HepG2 (cell line): Measurements from ENCODE around the gene ALDH3B2. TPM values are rescaled to one million over a fixed set of nuclear protein-coding genes. Genes with fewer than 3 reads are reported as not detected.

ENCODE experiments used
- ATAC-seq: fragments of 200-7000 bp; cut with Tn5 transposase; 3 replicates; pipeline ENCODE4 v1.9.1; 2020; ENCODE audit warnings: mild to moderate bottlenecking, moderate library complexity
- BruUV-seq: library from RNA; stranded (reverse); fragments of 400-500 nt; replicated peaks from 2 replicates; lab custom pipeline; 2021; lab: Mats Ljungman, UMichigan
- CTCF ChIA-PET: fragments of 300-600 bp; formaldehyde crosslinking; extraction: SDS; loops from one replicate; lab custom pipeline; 2021; ENCODE audit warnings: low total read pairs, inconsistent platforms, low intra/inter-chr PET ratio; lab: Yijun Ruan, JAX
- POLR2A ChIA-PET: fragments of 350-600 bp; sonication (Branson Sonifier 250); formaldehyde crosslinking; loops from one replicate; lab custom pipeline; 2020; ENCODE audit warnings: antibody characterized with exemption, inconsistent platforms; lab: Yijun Ruan, JAX
- DNase-seq: peaks from one replicate; pipeline ENCODE4 v3.0.0-alpha.2; 2015; ENCODE audit warnings: low spot score
- FAIRE-seq: peaks from 3 replicates; lab custom pipeline; 2011; peaks lifted over from hg19 to GRCh38; lab: Jason Lieb, UNC
- H2AFZ ChIP-seq: one replicate; pipeline ENCODE4 v1.6.1; 2011; ENCODE audit warnings: low read length, inconsistent platforms
- H3K27ac ChIP-seq: fragments of 300-600 bp; 3 replicates; pipeline ENCODE4 v1.8.0; 2011; ENCODE audit warnings: mixed run types, mild to moderate bottlenecking, mixed read lengths, low read length, inconsistent platforms; ENCODE audit not compliant: insufficient read depth; ENCODE audit errors: extremely low read length
- H3K27me3 ChIP-seq, 2 experiments: fragments of 200-600 bp in 1 of 2; 2 replicates in 1 of 2; 3 replicates in 1 of 2; pipeline versions ENCODE4 v1.6.0 to v1.8.0; 2011; ENCODE audit warnings: low read length in 2 of 2, mild to moderate bottlenecking in 2 of 2, moderate library complexity in 2 of 2, inconsistent platforms in 1 of 2; ENCODE audit not compliant: insufficient read depth in 2 of 2, control insufficient read depth in 1 of 2
- H3K36me3 ChIP-seq, 2 experiments: fragments of 200-600 bp in 1 of 2; replicated peaks in 1 of 2; 2 replicates in 1 of 2; 3 replicates in 1 of 2; pipeline versions ENCODE4 v1.5.1 to v1.8.0; 2011; ENCODE audit warnings: low read length in 2 of 2, inconsistent platforms in 1 of 2; ENCODE audit not compliant: insufficient read depth in 2 of 2, control insufficient read depth in 1 of 2
- H3K4me1 ChIP-seq: 2 replicates; pipeline ENCODE4 v1.5.1; 2012; ENCODE audit warnings: low read length, inconsistent platforms; ENCODE audit not compliant: insufficient read depth
- H3K4me2 ChIP-seq: 2 replicates; pipeline ENCODE4 v1.6.0; 2011; ENCODE audit warnings: low read depth, low read length, inconsistent platforms
- H3K4me3 ChIP-seq, 3 experiments: fragments of 200-600 bp in 1 of 3; sonication (generic), shearing (Covaris generic) in 1 of 3; replicated peaks in 1 of 3; 2 replicates each; pipeline ENCODE4 v1.5.1; 2011 to 2016; ENCODE audit warnings: low read length in 3 of 3, inconsistent platforms in 2 of 3, low read depth in 2 of 3, mild to moderate bottlenecking in 2 of 3, control low read depth in 1 of 3, mixed read lengths in 1 of 3; ENCODE audit not compliant: insufficient read depth in 1 of 3
- H3K79me2 ChIP-seq: one replicate; pipeline ENCODE4 v1.6.1; 2011; ENCODE audit warnings: low read length, inconsistent platforms; ENCODE audit not compliant: insufficient read depth
- H3K9ac ChIP-seq: 2 replicates; pipeline ENCODE4 v1.6.0; 2011; ENCODE audit warnings: mild to moderate bottlenecking, low read depth, low read length, inconsistent platforms; ENCODE audit not compliant: insufficient read depth
- H3K9me3 ChIP-seq: 2 replicates; pipeline ENCODE4 v1.5.1; 2012; ENCODE audit warnings: mild to moderate bottlenecking, low read length
- H4K20me1 ChIP-seq: 2 replicates; pipeline ENCODE4 v1.6.0; 2011; ENCODE audit warnings: inconsistent platforms, mild to moderate bottlenecking, low read length, moderate library complexity; ENCODE audit not compliant: insufficient read depth
- CREBL2 ChIP-seq: sonication (generic); formaldehyde crosslinking; IDR thresholded peaks from 2 replicates; pipeline ENCODE4 v1.8.1; 2023; ENCODE audit warnings: missing genetic modification reagents, mild to moderate bottlenecking, borderline replicate concordance
- CTCF ChIP-seq: sonication (generic); formaldehyde crosslinking; IDR thresholded peaks from 2 replicates; pipeline ENCODE4 v1.5.0; 2020; ENCODE audit warnings: mild to moderate bottlenecking, missing genetic modification reagents, moderate library complexity
- HIVEP1 ChIP-seq: sonication (generic); formaldehyde crosslinking; IDR thresholded peaks from 2 replicates; pipeline ENCODE4 v1.4.0; 2020; ENCODE audit warnings: mild to moderate bottlenecking, missing genetic modification reagents
- RFX5 ChIP-seq: IDR thresholded peaks from 2 replicates; pipeline ENCODE4 v1.6.1; 2011; ENCODE audit warnings: low read depth, low read length, improper control_type of control experiment
- RXRB ChIP-seq: IDR thresholded peaks from 2 replicates; pipeline ENCODE4 v1.6.1; 2016; ENCODE audit warnings: borderline replicate concordance, missing genetic modification reagents, missing compliant biosample characterization
- SMC3 ChIP-seq: IDR thresholded peaks from 2 replicates; pipeline ENCODE4 v1.6.1; 2011; ENCODE audit warnings: low read length, improper control_type of control experiment
- STAG1 ChIP-seq: sonication (generic); formaldehyde crosslinking; IDR thresholded peaks from 2 replicates; pipeline ENCODE4 v1.4.0; 2020; ENCODE audit warnings: missing genetic modification reagents
- ZFX ChIP-seq: sonication (generic); formaldehyde crosslinking; IDR thresholded peaks from 2 replicates; pipeline ENCODE4 v1.4.0; 2020; ENCODE audit warnings: mild to moderate bottlenecking, low read depth, missing genetic modification reagents, moderate library complexity
- ZNF3 ChIP-seq: IDR thresholded peaks from 2 replicates; pipeline ENCODE4 v1.7.0; 2017; ENCODE audit warnings: inconsistent platforms
- ZNF564 ChIP-seq: sonication (generic); formaldehyde crosslinking; IDR thresholded peaks from 2 replicates; pipeline ENCODE4 v1.8.1; 2023; ENCODE audit warnings: mild to moderate bottlenecking, missing genetic modification reagents
- ZNF576 ChIP-seq: sonication (generic); formaldehyde crosslinking; IDR thresholded peaks from 2 replicates; pipeline ENCODE4 v1.4.0; 2020; ENCODE audit warnings: mild to moderate bottlenecking, missing genetic modification reagents
- WGBS: methylation state at CpG from one replicate; pipeline ENCODE4 v1.1.6; 2017; ENCODE audit warnings: low lambda C conversion rate; 5-methylcytosine and 5-hydroxymethylcytosine counted together
- in situ Hi-C: cut with HindIII; loops from 2 replicates; pipeline ENCODE4 v1.10.0; 2017; ENCODE audit warnings: low pct_unique_long_range_greater_than_20kb; ENCODE audit not compliant: extremely low pct_ligation_motif_present
- intact Hi-C: fragments of 100-400 bp; cut with micrococcal nuclease; formaldehyde crosslinking; loops from one replicate; pipeline ENCODE4 v1.10.0; 2022; ENCODE audit not compliant: unreplicated experiment
- polyA plus RNA-seq, 8 experiments: library from polyadenylated mRNA; depleted of rRNA in 3 of 8; stranded (reverse) in 7 of 8; unstranded in 1 of 8; fragments of >200 nt; fragmentation: Illumina TruSeq in 4 of 8; extraction: Trizol in 4 of 8; gene quantifications; 2 replicates each; pipeline versions ENCODE4 v1.2.1 to v1.2.3, GENCODE V29; 2011 to 2016; ENCODE audit warnings: low read depth in 4 of 8, missing spikeins in 1 of 8, mixed read lengths in 1 of 8; ENCODE audit not compliant: insufficient read depth in 1 of 8
- total RNA-seq, 5 experiments: library from RNA; depleted of rRNA; stranded (reverse); fragments of >200 nt; fragmentation: Illumina TruSeq; extraction: Trizol; gene quantifications; 2 replicates each; pipeline ENCODE4 v1.2.3, GENCODE V29; 2016; ENCODE audit warnings: low read depth in 1 of 5

Gene ALDH3B2
- total and polyA plus RNA-seq, 2 of the 13 experiments (the other 11 are each of a cell fraction or from before 2014, with no cell fraction given), result not detected

- no peak overlapping the region for H3K9ac ChIP-seq
- no peaks in the 10 kb centered on the region for H4K20me1 ChIP-seq
- peaks cover 22% of the 10 kb centered on the region for H3K4me1 ChIP-seq
- in situ Hi-C loops (no loop called here), intact Hi-C loops (no loop called here)
- no peak overlapping the region for H3K27ac ChIP-seq
- no peak for TF ChIP-seq CREBL2 (CRISPR knock-in tag)
- TF ChIP-seq RFX5, result peak; percentile 62; the same call in 1 of the 2 replicates
- TF ChIP-seq RXRB (CRISPR knock-in tag), result no peak
- H2AFZ ChIP-seq, result no peak overlapping the region
- no peaks in the 10 kb centered on the region for H3K9me3 ChIP-seq
- no peak overlapping the region for H3K4me3 ChIP-seq
- FAIRE-seq (no peak), ATAC-seq (no peak), DNase-seq (no peak)
- WGBS, result 31% methylated on average over 10 of the region's 10 CpGs
- POLR2A ChIA-PET, result no interaction called here
- H3K79me2 ChIP-seq, result no peaks in the 10 kb centered on the region
- no peaks in the 10 kb centered on the region for H3K36me3 ChIP-seq
- CTCF ChIA-PET, result no interaction called here
- H3K27me3 ChIP-seq, result peaks cover 0 to 26% of the 10 kb centered on the region in 2 experiments; a peak in 3 of 5 replicates
- no TSS peak for BruUV-seq
- H3K4me2 ChIP-seq, result no peak overlapping the region
Measured at GRCh38 chr11:67699521-67699920, 25.1 kb upstream of the ALDH3B2 start.

GRCh38 chr11:67698247-67698646 lies 23.8 kb upstream of the ALDH3B2 start:
- ChIA-PET CTCF (no interaction called here), POLR2A (no interaction called here)
- H3K9me3 ChIP-seq, result no peaks in the 10 kb centered on the region
- no peaks in the 10 kb centered on the region for H3K79me2 ChIP-seq
- FAIRE-seq (peak; percentile 54), ATAC-seq (peak; percentile 98), DNase-seq (peak; percentile 49)
- H2AFZ ChIP-seq, result no peak overlapping the region
- H3K4me2 ChIP-seq, result no peak overlapping the region
- H4K20me1 ChIP-seq, result no peaks in the 10 kb centered on the region
- H3K9ac ChIP-seq, result no peak overlapping the region
- no TSS peak for BruUV-seq
- H3K4me1 ChIP-seq, result peaks cover 22% of the 10 kb centered on the region
- 5% methylated on average over 5 of the region's 6 CpGs for WGBS
- no peak overlapping the region for H3K27ac ChIP-seq
- in situ Hi-C loops (no loop called here), intact Hi-C loops (no loop called here)
- no peaks in the 10 kb centered on the region for H3K36me3 ChIP-seq
- H3K27me3 ChIP-seq, result peaks cover 0 to 26% of the 10 kb centered on the region in 2 experiments; a peak in 3 of 5 replicates
- TF ChIP-seq ZFX (peak; percentile 22; the same call in 1 of the 2 replicates), ZNF3 (no peak), STAG1 (peak; percentile 18; the same call in 1 of the 2 replicates), ZNF576 (peak; percentile 98), CTCF (CRISPR knock-in tag) (peak; percentile 61), SMC3 (peak; percentile 17; the same call in 1 of the 2 replicates), ZNF564 (CRISPR knock-in tag) (0 out of 2 replicates have a peak, but pooled peaks have one; percentile 7), HIVEP1 (CRISPR knock-in tag) (no peak)
- H3K4me3 ChIP-seq, result no peak overlapping the region
